ENCODE results near the gene PAQR8. TPM values are rescaled to one million over a fixed set of nuclear protein-coding genes. Genes with fewer than 3 reads are reported as not detected.

Gene PAQR8
- total and polyA plus RNA-seq, 2 of the 13 experiments (the other 11 are each of a cell fraction or from before 2014, with no cell fraction given): 37.7 to 50.7 TPM

- Histone ChIP-seq H3K36me3 (replicated peaks in 1 of 2; ENCODE audit: control insufficient read depth in 1 of 2, insufficient read depth in 2 of 2, low read length in 2 of 2) (no peaks in the 10 kb centered on the region), H3K79me2 (ENCODE audit: insufficient read depth, low read length) (no peaks in the 10 kb centered on the region), H3K9me3 (ENCODE audit: low read length) (no peaks in the 10 kb centered on the region), H3K4me3 (replicated peaks in 1 of 3; ENCODE audit: insufficient read depth in 1 of 3, low read depth in 2 of 3, low read length in 3 of 3) (no peak overlapping the region), H3K27ac (ENCODE audit: extremely low read length, insufficient read depth, low read length) (no peak overlapping the region), H3K4me2 (ENCODE audit: low read depth, low read length) (peak overlapping the region; percentile 38; the same call in 1 of the 2 replicates), H2AFZ (ENCODE audit: low read length) (no peak overlapping the region), H3K4me1 (ENCODE audit: insufficient read depth, low read length) (peaks cover 65% of the 10 kb centered on the region), H4K20me1 (ENCODE audit: insufficient read depth, low read length) (no peaks in the 10 kb centered on the region), H3K27me3 (ENCODE audit: control insufficient read depth in 1 of 2, insufficient read depth in 2 of 2, low read length in 2 of 2) (no peaks in the 10 kb centered on the region), H3K9ac (ENCODE audit: insufficient read depth, low read depth, low read length) (no peak overlapping the region)
- intact Hi-C loops (cut with micrococcal nuclease; ENCODE audit: unreplicated experiment) (no loop called here), in situ Hi-C loops (cut with HindIII; ENCODE audit: extremely low pct_ligation_motif_present, low pct_unique_long_range_greater_than_20kb) (no loop called here)
- ATAC-seq: peak; percentile 59
- ChIA-PET CTCF (ENCODE audit: low intra/inter-chr PET ratio, low total read pairs) (no interaction called here), POLR2A (interaction anchor here (2.1 to 2.4 kb wide), 2 partner anchors 19 to 48 kb away, joined by 7 to 12 read pairs; partner anchors contain the start of gene MCM3)
- FAIRE-seq: no peak
- no peak for DNase-seq (ENCODE audit: low spot score)
- no TSS peak for BruUV-seq (replicated peaks)
- WGBS (ENCODE audit: low lambda C conversion rate): 4% methylated on average over 1 of the region's 1 CpG
- TF ChIP-seq NCOA2 (CRISPR knock-in tag; IDR thresholded peaks at IDR 0.05) (no peak), MAZ (IDR thresholded peaks at IDR 0.05; ENCODE audit: borderline replicate concordance, low read depth, low read length) (no peak), MAZ (CRISPR knock-in tag; IDR thresholded peaks at IDR 0.05; ENCODE audit: low read depth) (no peak), TFDP2 (CRISPR knock-in tag; IDR thresholded peaks at IDR 0.05) (0 out of 2 replicates have a peak, but pooled peaks have one; percentile 9), PAXIP1 (CRISPR knock-in tag; conservative IDR thresholded peaks at IDR 0.05) (no peak), ZNF317 (CRISPR knock-in tag; IDR thresholded peaks at IDR 0.05) (0 out of 2 replicates have a peak, but pooled peaks have one; percentile 37), ZSCAN30 (CRISPR knock-in tag; IDR thresholded peaks at IDR 0.05) (no peak), SRSF4 (IDR thresholded peaks at IDR 0.05; ENCODE audit: low read depth, low read length, poor library complexity, severe bottlenecking) (no peak), ZSCAN12 (CRISPR knock-in tag; IDR thresholded peaks at IDR 0.05) (no peak), MBD4 (IDR thresholded peaks at IDR 0.05; ENCODE audit: borderline replicate concordance, low read length) (no peak), ZFAT (CRISPR knock-in tag; conservative IDR thresholded peaks at IDR 0.05) (no peak), ZBTB44 (CRISPR knock-in tag; IDR thresholded peaks at IDR 0.05) (0 out of 2 replicates have a peak, but pooled peaks have one; percentile 28), PHB2 (IDR thresholded peaks at IDR 0.05; ENCODE audit: partially characterized antibody) (no peak), ZFP1 (CRISPR knock-in tag; IDR thresholded peaks at IDR 0.05) (0 out of 2 replicates have a peak, but pooled peaks have one; percentile 59), EP300 (IDR thresholded peaks at IDR 0.05; ENCODE audit: low read depth in 2 of 2, low read length in 2 of 2) (no peak), EP300 (CRISPR knock-in tag; IDR thresholded peaks at IDR 0.05; ENCODE audit: borderline replicate concordance) (0 out of 2 replicates have a peak, but pooled peaks have one; percentile 25), HMGXB4 (CRISPR knock-in tag; IDR thresholded peaks at IDR 0.05; ENCODE audit: borderline replicate concordance in 1 of 2, low read depth in 1 of 2) (no peak)
These were observed 28.1 kb upstream of the PAQR8 start for GRCh38 chr6:52333840-52334200.
